HEK293 (cell line): Measurements from ENCODE around the gene TP53I3.

ENCODE experiments used
- HOXC10 ChIP-seq: sonication (generic); formaldehyde crosslinking; IDR thresholded peaks from 2 replicates; pipeline ENCODE4 v1.8.1; 2023; ENCODE audit warnings: mild to moderate bottlenecking, missing genetic modification reagents
- KLF16 ChIP-seq: fragments of 450-650 bp; formaldehyde crosslinking; IDR thresholded peaks from 2 replicates; pipeline ENCODE4 v1.5.1; 2017; ENCODE audit warnings: missing biosample characterization, missing genetic modification characterization
- KLF8 ChIP-seq: fragments of 450-650 bp; formaldehyde crosslinking; IDR thresholded peaks from 2 replicates; pipeline ENCODE4 v1.5.1; 2016; ENCODE audit warnings: missing biosample characterization, missing genetic modification characterization
- MEIS1 ChIP-seq: sonication (generic); formaldehyde crosslinking; IDR thresholded peaks from 2 replicates; pipeline ENCODE4 v1.8.1; 2022; ENCODE audit warnings: missing genetic modification reagents, mild to moderate bottlenecking, borderline replicate concordance
- MYNN ChIP-seq: fragments of 450-650 bp; formaldehyde crosslinking; IDR thresholded peaks from 2 replicates; pipeline ENCODE4 v1.5.1; 2016; ENCODE audit warnings: missing biosample characterization, missing genetic modification characterization, borderline replicate concordance
- PBX3 ChIP-seq: sonication (generic); formaldehyde crosslinking; IDR thresholded peaks from 2 replicates; pipeline ENCODE4 v1.8.1; 2022; ENCODE audit warnings: mild to moderate bottlenecking, moderate library complexity, missing genetic modification reagents
- PRDM2 ChIP-seq: fragments of 450-650 bp; formaldehyde crosslinking; IDR thresholded peaks from 2 replicates; pipeline ENCODE4 v1.5.1; 2016; ENCODE audit warnings: missing biosample characterization, missing genetic modification characterization, borderline replicate concordance
- SP2 ChIP-seq: fragments of 450-650 bp; formaldehyde crosslinking; IDR thresholded peaks from 2 replicates; pipeline ENCODE4 v1.5.1; 2016; ENCODE audit warnings: missing biosample characterization, missing genetic modification characterization
- ZBTB11 ChIP-seq: fragments of 450-650 bp; formaldehyde crosslinking; conservative IDR thresholded peaks from 2 replicates; pipeline ENCODE4 v1.5.1; 2016; ENCODE audit warnings: low read depth, missing biosample characterization, missing genetic modification characterization
- ZBTB44 ChIP-seq: fragments of 450-650 bp; IDR thresholded peaks from 2 replicates; pipeline ENCODE4 v1.5.1; 2018; ENCODE audit warnings: missing biosample characterization, mild to moderate bottlenecking, missing genetic modification characterization
- ZNF174 ChIP-seq: fragments of 450-650 bp; formaldehyde crosslinking; IDR thresholded peaks from 2 replicates; pipeline ENCODE4 v1.5.0; 2017; ENCODE audit warnings: missing biosample characterization, mild to moderate bottlenecking, missing genetic modification characterization
- ZNF175 ChIP-seq: fragments of 450-650 bp; formaldehyde crosslinking; IDR thresholded peaks from 2 replicates; pipeline ENCODE4 v1.5.1; 2016; ENCODE audit warnings: missing biosample characterization, missing genetic modification characterization
- ZNF19 ChIP-seq: fragments of 450-650 bp; formaldehyde crosslinking; IDR thresholded peaks from 2 replicates; pipeline ENCODE4; 2016; ENCODE audit warnings: missing biosample characterization, missing genetic modification characterization, low read depth
- ZNF292 ChIP-seq: fragments of 450-650 bp; formaldehyde crosslinking; IDR thresholded peaks from 2 replicates; pipeline ENCODE4 v1.5.1; 2016; ENCODE audit warnings: low read depth, missing biosample characterization, missing genetic modification characterization, borderline replicate concordance
- ZNF423 ChIP-seq: fragments of 450-650 bp; formaldehyde crosslinking; IDR thresholded peaks from 2 replicates; pipeline ENCODE4 v1.5.1; 2016; ENCODE audit warnings: missing biosample characterization, missing genetic modification characterization
- ZNF488 ChIP-seq: fragments of 450-650 bp; formaldehyde crosslinking; IDR thresholded peaks from 2 replicates; pipeline ENCODE4 v1.5.1; 2016; ENCODE audit warnings: missing biosample characterization, missing genetic modification characterization
- ZNF513 ChIP-seq: fragments of 450-650 bp; IDR thresholded peaks from 2 replicates; pipeline ENCODE4 v1.5.1; 2018; ENCODE audit warnings: missing biosample characterization, missing genetic modification characterization
- ZNF610 ChIP-seq: fragments of 450-650 bp; formaldehyde crosslinking; IDR thresholded peaks from 2 replicates; pipeline ENCODE4 v1.5.1; 2016; ENCODE audit warnings: missing biosample characterization, missing genetic modification characterization, borderline replicate concordance
- ZNF624 ChIP-seq: fragments of 450-650 bp; formaldehyde crosslinking; IDR thresholded peaks from 2 replicates; pipeline ENCODE4 v1.5.1; 2017; ENCODE audit warnings: missing biosample characterization, missing genetic modification characterization
- ZNF645 ChIP-seq: fragments of 450-650 bp; formaldehyde crosslinking; IDR thresholded peaks from 2 replicates; pipeline ENCODE4; 2016; ENCODE audit warnings: missing biosample characterization, missing genetic modification characterization
- ZNF791 ChIP-seq: fragments of 450-650 bp; formaldehyde crosslinking; IDR thresholded peaks from 2 replicates; pipeline ENCODE4 v1.5.1; 2016; ENCODE audit warnings: missing biosample characterization, missing genetic modification characterization
- ZNF792 ChIP-seq: fragments of 450-650 bp; formaldehyde crosslinking; IDR thresholded peaks from 2 replicates; pipeline ENCODE4 v1.5.1; 2016; ENCODE audit warnings: missing biosample characterization, missing genetic modification characterization

The TP53I3 gene

GRCh38 chr2:24050041-24050979, 34.3 kb downstream of the TP53I3 start (continued):
- TF ChIP-seq PRDM2 (tag by site-specific recombination) (no peak), ZNF513 (tag by site-specific recombination) (no peak), ZNF791 (tag by site-specific recombination) (no peak), ZNF175 (tag by site-specific recombination) (no peak), SP2 (peak; percentile 33), ZBTB44 (tag by site-specific recombination) (no peak), ZNF610 (no peak; the same call in 1 of the 2 replicates), PBX3 (CRISPR knock-in tag) (no peak), KLF8 (no peak), ZBTB11 (tag by site-specific recombination) (peak; percentile 43), ZNF292 (tag by site-specific recombination) (no peak), MEIS1 (CRISPR knock-in tag) (no peak), ZNF488 (tag by site-specific recombination) (no peak), ZNF19 (no peak), HOXC10 (no peak), ZNF624 (tag by site-specific recombination) (no peak), KLF16 (no peak), ZNF792 (tag by site-specific recombination) (no peak), ZNF645 (tag by site-specific recombination) (no peak), MYNN (tag by site-specific recombination) (no peak), ZNF423 (tag by site-specific recombination) (0 out of 2 replicates have a peak, but pooled peaks have one; percentile 28), ZNF174 (tag by site-specific recombination) (no peak)
